Mesodermal cell (in vitro differentiated cells): ENCODE results near the gene USP16.
A peak's percentile ranks its signal among the peaks of the same experiment; 100 is the strongest.

Source experiments
- H3K27ac ChIP-seq: 2 replicates; pipeline ENCODE4 v1.7.0; 2013; ENCODE audit warnings: mild to moderate bottlenecking, low read depth, low read length, moderate library complexity; ENCODE audit not compliant: severe bottlenecking
- H3K36me3 ChIP-seq: 2 replicates; pipeline ENCODE4 v1.7.1; 2013; ENCODE audit warnings: mild to moderate bottlenecking, low read length, moderate library complexity; ENCODE audit not compliant: control insufficient read depth, insufficient read depth
- H3K4me1 ChIP-seq: one replicate; pipeline ENCODE4 v1.7.1; 2013; ENCODE audit warnings: mild to moderate bottlenecking, low read length; ENCODE audit not compliant: insufficient read depth, control insufficient read depth, poor library complexity, severe bottlenecking
- H3K4me3 ChIP-seq: 2 replicates; pipeline ENCODE4 v1.7.0; 2013; ENCODE audit warnings: low read length, control low read depth, mild to moderate bottlenecking; ENCODE audit not compliant: insufficient read depth, poor library complexity, severe bottlenecking; ENCODE audit errors: extremely low read depth
- H3K9me3 ChIP-seq: 2 replicates; pipeline ENCODE4 v1.7.1; 2013; ENCODE audit warnings: mild to moderate bottlenecking, low read length, moderate library complexity; ENCODE audit not compliant: control insufficient read depth
- WGBS, 2 experiments: methylation state at CpG; one replicate each; pipeline ENCODE4 v1.1.5; 2013; ENCODE audit warnings: missing lambda C conversion rate in 2 of 2; ENCODE audit not compliant: insufficient coverage in 2 of 2; 5-methylcytosine and 5-hydroxymethylcytosine counted together

The USP16 gene

DNA sequence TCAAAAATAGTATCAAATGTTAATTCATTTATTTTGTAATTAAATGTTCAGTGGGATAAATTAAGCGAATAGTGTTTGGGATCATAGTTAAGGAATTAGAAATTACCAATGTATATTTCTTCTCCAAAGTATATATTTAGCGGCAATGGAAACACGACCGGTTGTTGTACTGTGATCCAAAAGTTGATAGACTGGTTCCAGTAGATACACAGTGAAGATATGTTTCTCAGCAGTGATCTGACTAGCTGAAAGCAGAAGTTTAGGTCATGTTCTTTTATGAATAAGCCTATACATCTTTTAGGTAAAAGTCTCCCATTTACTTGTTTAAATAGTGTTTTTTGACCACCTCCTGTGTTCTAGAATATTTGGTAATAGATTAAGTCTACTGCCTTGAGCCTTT lies 8.8 kb downstream of the USP16 start:
- WGBS, 2 experiments = no CpG with 5 or more reads among the region's 4 CpGs
- Histone ChIP-seq H3K4me1 (no peaks in the 10 kb centered on the region), H3K9me3 (no peaks in the 10 kb centered on the region), H3K4me3 (no peak overlapping the region), H3K27ac (no peak overlapping the region), H3K36me3 (peaks cover 62% of the 10 kb centered on the region)

GRCh38 chr21:29033871-29034270 lies 9.4 kb downstream of the USP16 start:
- Histone ChIP-seq H3K4me1 (no peaks in the 10 kb centered on the region), H3K9me3 (no peaks in the 10 kb centered on the region), H3K36me3 (peaks cover 61% of the 10 kb centered on the region), H3K27ac (no peak overlapping the region), H3K4me3 (no peak overlapping the region)
- 94 to 95% methylated on average over 3 of the region's 3 CpGs for WGBS, 2 experiments

GRCh38 chr21:29034678-29035077 lies 10.2 kb downstream of the USP16 start:
- Histone ChIP-seq H3K4me1 (no peaks in the 10 kb centered on the region), H3K4me3 (no peak overlapping the region), H3K9me3 (no peaks in the 10 kb centered on the region), H3K27ac (no peak overlapping the region), H3K36me3 (peaks cover 62% of the 10 kb centered on the region)
- 100% methylated on average over 1 of the region's 1 CpG; no CpG with 5 or more reads in 1 of the 2 experiments for WGBS, 2 experiments

DNA sequence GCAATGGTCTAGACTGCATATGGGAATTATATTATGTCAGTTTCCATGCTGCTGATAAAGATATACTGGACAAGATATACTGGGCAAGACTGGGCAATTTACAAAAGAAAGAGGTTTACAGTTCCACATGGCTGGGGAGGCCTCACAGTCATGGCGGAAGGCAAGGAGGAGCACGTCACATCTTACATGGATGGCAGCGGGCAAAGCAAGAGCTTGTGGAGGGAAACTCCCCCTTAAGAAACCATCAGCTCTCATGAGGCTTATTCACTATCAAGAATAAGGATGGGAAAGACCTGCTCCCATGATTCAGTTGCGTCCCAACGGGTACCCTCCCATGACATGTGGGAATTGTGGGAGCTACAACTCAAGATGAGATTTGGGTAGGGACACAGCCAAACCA lies 27.8 kb downstream of the USP16 start:
- Histone ChIP-seq H3K27ac (no peak overlapping the region), H3K4me1 (no peaks in the 10 kb centered on the region), H3K9me3 (no peaks in the 10 kb centered on the region), H3K4me3 (no peak overlapping the region), H3K36me3 (peaks cover 87% of the 10 kb centered on the region)
- 96 to 100% methylated on average over 4 to 5 of the region's 5 CpGs for WGBS, 2 experiments

GRCh38 chr21:29053011-29053553 lies 28.6 kb downstream of the USP16 start:
- Histone ChIP-seq H3K36me3 (peaks cover 86% of the 10 kb centered on the region), H3K4me3 (no peak overlapping the region), H3K9me3 (no peaks in the 10 kb centered on the region), H3K27ac (peak overlapping the region; percentile 0), H3K4me1 (no peaks in the 10 kb centered on the region)
- 94 to 98% methylated on average over 4 to 5 of the region's 5 CpGs for WGBS, 2 experiments

DNA sequence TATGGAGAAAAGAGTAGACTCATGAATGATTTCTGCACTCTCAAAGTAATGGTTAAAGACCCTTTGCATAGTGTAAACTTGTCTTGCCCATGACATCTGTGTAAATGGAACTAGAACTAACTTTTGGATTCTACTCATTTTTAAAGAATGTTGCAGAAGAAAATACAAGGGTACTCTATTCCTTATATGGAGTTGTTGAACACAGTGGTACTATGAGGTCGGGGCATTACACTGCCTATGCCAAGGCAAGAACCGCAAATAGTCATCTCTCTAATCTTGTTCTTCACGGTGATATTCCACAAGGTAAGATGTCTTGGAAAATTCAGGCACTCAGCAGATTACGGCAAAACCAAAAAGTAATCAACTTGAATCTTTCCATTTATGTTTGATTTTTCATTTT lies 29.2 kb downstream of the USP16 start:
- 92 to 95% methylated on average over 3 of the region's 4 CpGs for WGBS, 2 experiments
- H3K27ac ChIP-seq = peak overlapping the region; percentile 0
- no peaks in the 10 kb centered on the region for H3K4me1 ChIP-seq
- no peak overlapping the region for H3K4me3 ChIP-seq
- peaks cover 91% of the 10 kb centered on the region for H3K36me3 ChIP-seq
- no peaks in the 10 kb centered on the region for H3K9me3 ChIP-seq

DNA sequence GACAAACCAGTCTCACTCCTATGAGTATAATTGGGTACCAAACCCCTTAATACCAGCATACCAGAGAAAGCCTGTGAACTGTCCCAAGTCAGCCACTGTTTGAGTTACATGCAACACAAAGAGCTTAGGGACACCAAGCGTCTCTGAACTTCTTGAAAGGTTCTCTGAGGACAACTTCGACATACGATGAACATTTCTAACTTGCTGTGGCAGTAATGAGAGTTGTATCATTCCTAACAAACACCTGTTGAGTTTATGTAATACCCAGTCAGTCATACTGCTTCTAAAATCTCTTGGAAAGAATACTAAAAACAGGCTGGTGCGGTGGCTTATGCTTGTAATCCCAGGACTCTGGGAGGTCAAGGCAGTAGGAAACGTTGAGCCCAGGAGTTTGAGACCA lies 30.6 kb downstream of the USP16 start:
- 88 to 100% methylated on average over 1 to 2 of the region's 5 CpGs for WGBS, 2 experiments
- peaks cover 88% of the 10 kb centered on the region for H3K36me3 ChIP-seq
- H3K9me3 ChIP-seq = no peaks in the 10 kb centered on the region
- no peak overlapping the region for H3K4me3 ChIP-seq
- no peak overlapping the region for H3K27ac ChIP-seq
- H3K4me1 ChIP-seq = no peaks in the 10 kb centered on the region

GRCh38 chr21:29056005-29056404 lies 31.5 kb downstream of the USP16 start:
- WGBS, 2 experiments = no CpG with 5 or more reads among the region's 1 CpG
- peaks cover 89% of the 10 kb centered on the region for H3K36me3 ChIP-seq

DNA sequence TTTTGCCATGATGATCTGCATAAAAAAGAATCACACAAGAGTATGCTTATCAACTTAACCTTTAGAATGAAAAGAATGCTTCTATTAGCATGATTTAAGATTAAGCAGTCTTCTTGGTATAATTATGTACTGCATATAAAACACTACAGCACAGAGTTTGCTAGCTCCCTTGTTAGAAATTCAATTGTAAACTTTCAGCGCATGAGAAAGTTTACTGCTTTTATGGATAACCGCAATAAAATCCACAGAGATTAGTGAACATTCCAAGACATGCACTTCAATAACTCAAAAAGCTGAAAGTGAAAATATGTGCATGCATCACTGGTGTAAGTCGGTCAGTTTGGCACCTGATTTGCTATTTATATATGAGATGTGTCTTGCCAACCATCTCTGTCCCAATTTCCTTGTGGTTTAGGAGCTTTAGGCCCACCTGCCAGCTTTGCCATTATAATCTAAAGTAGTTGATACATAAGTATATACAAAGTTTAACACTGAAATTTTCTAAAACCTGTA lies 32.1 kb downstream of the USP16 start:
- Histone ChIP-seq H3K36me3 (peaks cover 89% of the 10 kb centered on the region), H3K4me1 (no peaks in the 10 kb centered on the region), H3K9me3 (no peaks in the 10 kb centered on the region), H3K4me3 (no peak overlapping the region), H3K27ac (no peak overlapping the region)
- 83% methylated on average over 1 of the region's 3 CpGs; no CpG with 5 or more reads in 1 of the 2 experiments for WGBS, 2 experiments

More at GRCh38 chr21:29056005-29056404, 31.5 kb downstream of the USP16 start:
- Histone ChIP-seq H3K27ac (no peak overlapping the region), H3K4me1 (no peaks in the 10 kb centered on the region), H3K9me3 (no peaks in the 10 kb centered on the region), H3K4me3 (no peak overlapping the region)

- Histone ChIP-seq H3K4me1 (no peaks in the 10 kb centered on the region), H3K4me3 (no peak overlapping the region), H3K36me3 (peaks cover 87% of the 10 kb centered on the region), H3K9me3 (no peaks in the 10 kb centered on the region), H3K27ac (no peak overlapping the region)
- 88 to 92% methylated on average over 1 to 3 of the region's 3 CpGs for WGBS, 2 experiments
Measured at GRCh38 chr21:29064850-29065481, 40.5 kb downstream of the USP16 start.

GRCh38 chr21:29072873-29073221 lies 48.4 kb downstream of the USP16 start:
- WGBS, 2 experiments = 0 to 1% methylated on average over 12 to 13 of the region's 13 CpGs
- H3K4me3 ChIP-seq = peak overlapping the region; percentile 97
- no peaks in the 10 kb centered on the region for H3K9me3 ChIP-seq
- H3K36me3 ChIP-seq = peaks cover 23% of the 10 kb centered on the region
- H3K4me1 ChIP-seq = peaks cover 12% of the 10 kb centered on the region
- peak overlapping the region; percentile 94 for H3K27ac ChIP-seq
